Effector CD8-positive, alpha-beta T cell (primary cell): ENCODE measurements around the gene ZNF324.
"Not testable (repeated sequence)": the region's sequence is repeated elsewhere in the genome, so short reads cannot be mapped to it uniquely, and the experiment has no call there.

Experiments
- DNase-seq: peaks from one replicate; lab custom pipeline; 2025; lab: John Stamatoyannopoulos, UW

The ZNF324 gene

DNA sequence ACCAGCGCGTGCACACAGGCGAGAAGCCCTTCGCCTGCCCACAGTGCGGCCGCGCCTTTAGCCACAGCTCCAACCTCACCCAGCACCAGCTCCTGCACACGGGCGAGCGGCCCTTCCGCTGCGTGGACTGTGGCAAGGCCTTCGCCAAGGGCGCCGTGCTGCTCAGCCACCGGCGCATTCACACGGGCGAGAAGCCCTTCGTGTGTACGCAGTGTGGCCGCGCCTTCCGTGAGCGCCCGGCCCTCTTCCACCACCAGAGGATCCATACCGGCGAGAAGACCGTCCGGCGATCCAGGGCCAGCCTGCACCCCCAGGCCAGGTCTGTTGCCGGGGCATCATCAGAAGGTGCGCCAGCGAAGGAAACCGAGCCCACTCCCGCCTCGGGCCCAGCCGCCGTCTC, 4.9 kb downstream of the ZNF324 start:
- no peak for DNase-seq

DNA sequence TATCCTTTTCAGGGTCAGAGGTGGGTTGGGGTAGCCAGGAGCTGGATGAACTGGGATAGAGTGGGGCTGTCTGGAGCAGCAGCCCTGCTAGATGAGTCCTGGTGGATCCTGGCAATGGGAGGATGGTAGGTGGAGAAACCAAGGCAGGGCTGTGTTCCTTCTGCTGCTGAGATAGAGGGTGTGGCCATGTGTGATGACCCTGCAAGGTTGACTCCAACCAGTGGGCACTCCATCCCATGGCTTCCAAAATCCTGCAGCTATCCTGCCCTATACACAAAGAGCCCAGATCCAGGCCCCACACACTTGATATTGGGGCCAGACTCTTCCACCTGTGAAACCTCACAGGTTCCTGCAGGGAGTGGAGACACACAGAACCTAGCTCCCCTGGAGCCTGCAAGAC, 6.9 kb downstream of the ZNF324 start:
- DNase-seq, result no peak

DNA sequence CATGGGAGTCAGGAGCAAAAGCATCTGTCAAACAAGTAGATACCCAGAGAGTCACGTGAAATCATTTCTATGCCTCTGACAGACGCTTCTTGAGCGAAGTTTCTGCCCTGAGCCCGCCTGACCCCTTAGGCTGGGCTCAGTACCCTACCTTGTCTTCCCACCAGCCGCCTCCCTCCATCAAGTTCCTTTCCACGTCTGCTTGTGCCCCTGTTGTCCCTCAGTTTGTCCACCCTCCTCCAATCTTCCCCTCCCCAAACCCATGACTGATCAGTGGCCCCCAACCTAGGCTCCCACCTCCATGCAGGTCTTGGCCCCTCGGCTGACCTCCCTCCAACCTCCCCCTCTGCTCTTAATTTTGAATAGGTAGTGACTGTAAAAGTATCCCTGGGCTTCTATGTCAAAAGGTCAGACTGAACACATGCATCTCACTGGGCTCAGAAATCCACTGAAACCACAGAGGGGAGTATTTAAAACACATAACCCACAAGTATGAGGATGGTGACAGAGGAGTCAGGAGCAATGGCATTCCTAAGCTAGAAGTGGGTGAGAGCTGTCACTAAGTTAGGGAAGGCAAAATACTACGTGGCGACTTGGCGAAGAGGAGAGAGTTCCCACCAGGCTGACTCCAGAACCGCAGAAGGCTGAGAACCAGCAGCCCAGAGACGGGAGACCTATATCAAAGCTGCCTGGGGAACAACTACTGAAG, 7.6 kb downstream of the ZNF324 start:
- DNase-seq, result no peak

DNA sequence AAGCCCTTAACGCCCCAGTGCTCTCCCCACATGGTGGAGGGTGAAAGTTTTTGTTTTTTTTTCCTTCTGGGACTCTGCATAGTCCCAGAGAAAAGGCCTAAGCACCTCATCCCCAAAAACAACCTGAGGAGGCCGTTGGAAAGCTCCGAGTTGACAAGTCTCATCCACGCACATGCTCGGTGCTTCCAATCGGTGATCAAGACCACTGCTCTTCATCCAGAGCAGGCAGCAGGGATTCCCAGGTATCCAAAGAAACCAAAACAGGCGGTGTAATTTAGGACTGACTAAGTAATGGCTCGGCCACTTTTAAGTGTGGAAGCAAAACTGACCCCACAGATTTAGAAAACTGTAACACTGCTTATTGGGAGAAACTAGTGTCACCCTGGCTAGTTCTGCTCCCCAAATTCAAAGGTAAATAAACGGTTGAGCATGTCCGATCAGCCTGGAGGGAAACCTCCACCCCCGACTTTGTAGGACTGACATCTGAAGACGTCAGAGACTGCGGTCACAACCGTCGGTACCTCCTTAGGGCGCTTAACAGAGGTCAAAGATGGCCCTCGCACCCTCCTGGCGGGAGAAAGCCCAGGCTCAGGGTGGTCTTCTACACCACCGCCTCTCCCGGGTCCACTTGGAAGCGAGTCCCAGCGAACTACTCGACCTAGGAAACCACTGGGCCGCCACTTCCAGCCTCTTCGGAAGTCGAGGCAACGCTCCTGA, 8.3 kb downstream of the ZNF324 start:
- DNase-seq, result no peak

DNA sequence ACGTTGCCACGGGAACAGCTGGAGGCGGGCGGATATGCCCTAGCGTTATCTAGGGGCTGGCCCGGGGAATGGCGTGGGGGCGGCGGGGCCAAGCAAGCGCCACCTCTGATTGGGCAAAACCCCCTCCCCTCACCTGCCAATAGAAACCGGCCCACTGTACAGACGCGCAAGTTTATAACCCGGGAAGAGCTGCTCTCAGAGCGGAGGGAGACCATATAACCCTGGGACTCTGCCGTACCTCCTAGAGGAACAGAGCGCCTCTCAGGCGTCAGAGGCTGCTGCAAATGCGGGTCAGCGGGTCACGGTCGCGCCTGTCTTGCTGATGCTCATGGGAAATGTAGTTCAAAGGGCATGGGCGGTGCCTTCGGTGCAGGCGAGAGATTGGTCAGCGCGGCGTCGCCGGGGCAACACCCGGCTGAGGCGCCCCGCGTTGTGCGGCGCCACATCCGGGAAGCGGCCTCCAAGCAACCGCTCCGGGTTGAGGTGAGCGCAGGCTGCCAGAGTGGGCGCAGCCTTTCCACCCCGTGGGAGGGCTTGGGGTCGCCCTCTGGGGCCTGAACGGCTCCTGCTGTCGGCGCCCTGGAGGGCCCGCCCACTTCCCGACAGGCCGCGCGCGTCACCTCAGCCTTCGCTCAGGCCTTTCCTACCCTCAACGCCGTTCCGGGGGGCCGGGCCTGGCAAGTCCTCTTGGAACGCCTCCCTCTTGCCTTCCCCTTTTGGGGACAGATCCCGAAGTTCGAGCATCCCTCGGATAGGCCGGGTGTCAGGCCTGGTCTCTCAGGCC, 9.0 kb downstream of the ZNF324 start, which contains the start of gene ZNF446:
ZNF446 (plus strand) TSS at position 639 of the 784 bp plus-strand sequence. CDS start 867 bp downstream, outside the sequence.
- DNase-seq, result peak; percentile 91

DNA sequence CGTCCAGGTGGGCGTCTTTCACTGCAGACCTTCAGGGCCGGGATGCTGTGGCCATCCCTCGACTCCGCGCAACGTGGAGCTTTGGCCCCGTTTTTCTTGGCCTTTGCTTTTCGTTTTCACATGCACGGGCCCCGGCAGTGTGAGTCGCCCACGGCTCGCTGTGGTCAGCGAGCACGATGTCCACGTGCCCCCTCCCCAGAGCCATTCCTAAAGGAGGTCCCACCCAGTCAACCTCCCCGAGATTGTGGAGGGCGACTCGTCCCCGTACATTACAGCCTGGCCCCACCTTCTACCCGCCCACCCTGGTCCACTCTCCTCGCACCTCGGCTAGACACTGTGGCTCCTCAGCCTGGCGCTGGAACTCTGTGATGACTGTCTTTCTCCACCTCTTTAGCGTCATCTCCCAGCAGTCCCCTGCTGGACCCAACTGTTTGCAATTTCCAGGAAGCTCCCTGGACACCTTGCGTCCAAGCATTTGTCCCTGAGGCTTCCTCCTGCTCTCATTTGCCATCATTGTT, 9.7 kb downstream of the ZNF324 start:
- DNase-seq, result no peak

DNA sequence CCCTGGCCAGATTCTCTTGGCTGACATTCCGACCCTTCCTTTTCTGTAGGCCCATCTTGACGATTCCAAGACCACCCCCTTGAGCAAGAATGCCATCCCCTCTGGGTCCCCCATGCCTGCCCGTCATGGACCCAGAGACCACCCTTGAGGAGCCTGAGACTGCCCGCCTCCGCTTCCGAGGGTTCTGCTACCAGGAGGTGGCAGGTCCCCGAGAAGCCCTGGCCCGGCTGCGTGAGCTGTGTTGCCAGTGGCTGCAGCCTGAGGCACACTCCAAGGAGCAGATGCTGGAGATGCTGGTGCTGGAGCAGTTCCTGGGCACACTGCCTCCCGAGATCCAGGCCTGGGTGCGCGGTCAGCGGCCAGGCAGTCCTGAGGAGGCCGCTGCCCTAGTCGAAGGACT, 10.2 kb downstream of the ZNF324 start:
- no peak for DNase-seq

DNA sequence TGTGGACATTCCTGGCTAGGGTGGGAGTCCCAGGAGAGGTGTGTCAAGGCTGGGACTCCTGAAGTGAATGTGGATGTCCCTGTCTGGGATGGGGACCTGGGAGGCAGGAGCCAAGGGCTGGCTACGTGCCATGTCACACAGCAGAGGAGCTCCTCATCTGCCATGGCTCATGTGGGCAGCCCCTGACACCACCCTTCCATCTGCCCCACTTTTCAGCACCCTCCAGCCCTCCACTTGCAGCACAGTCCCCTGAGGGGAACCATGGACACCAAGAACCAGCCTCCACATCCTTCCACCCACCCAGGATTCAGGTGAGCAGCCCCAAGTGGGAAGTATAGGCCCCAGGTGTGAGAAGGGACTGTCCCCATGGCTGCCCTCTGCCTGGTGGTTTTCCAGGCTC, 11.0 kb downstream of the ZNF324 start:
- DNase-seq, result no peak

DNA sequence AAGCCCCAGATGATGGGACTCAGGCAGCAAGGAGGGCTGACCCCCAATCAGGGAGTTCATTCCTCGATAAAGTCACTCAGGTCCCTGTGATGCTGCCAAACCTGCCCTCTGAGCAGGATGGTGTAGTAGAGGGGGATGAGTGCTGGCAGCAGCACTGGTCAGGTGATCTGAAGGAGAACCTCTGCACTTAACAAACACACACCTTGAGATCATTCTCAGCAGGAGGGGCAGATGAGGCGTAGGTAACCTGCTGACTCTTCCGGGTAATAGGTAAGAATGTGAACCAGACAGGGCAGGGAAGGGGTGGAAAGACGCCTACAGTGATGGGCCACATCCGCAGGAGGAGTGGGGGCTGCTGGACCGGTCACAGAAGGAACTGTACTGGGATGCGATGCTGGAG, 12.4 kb downstream of the ZNF324 start:
- no peak for DNase-seq

DNA sequence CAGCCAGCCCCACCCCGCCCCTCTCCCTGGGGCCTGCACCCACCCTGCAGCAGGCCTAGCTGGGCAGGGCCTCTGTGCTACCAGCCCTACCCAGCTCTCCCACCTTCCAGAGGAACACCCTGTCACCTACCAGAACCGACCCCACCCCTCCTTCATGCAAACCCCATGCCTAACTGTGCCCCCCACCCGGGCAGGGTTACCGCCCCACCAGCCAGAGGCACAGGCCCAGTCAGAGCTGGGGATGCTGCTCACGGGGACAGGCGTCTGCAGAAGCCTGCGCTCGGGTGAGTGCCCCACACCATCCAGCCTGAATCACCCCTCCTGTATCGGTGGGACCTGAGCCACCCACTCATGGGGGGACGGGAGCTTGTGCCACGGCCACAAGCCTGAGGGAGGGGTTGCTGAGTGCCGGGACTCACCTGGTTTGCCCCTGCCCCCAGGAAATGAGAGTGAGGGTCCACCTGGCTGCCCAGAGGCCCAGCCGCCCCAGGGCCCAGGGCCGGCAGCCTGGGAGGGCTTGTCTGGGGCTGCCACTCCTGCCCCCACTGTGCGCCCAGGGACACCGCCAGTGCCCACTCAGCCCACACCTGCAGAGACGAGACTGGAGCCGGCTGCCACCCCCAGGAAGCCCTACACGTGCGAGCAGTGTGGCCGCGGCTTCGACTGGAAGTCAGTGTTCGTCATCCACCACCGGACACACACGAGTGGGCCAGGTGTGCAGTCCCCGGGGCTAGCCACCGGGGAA, 13.0 kb downstream of the ZNF324 start:
- no peak for DNase-seq

DNA sequence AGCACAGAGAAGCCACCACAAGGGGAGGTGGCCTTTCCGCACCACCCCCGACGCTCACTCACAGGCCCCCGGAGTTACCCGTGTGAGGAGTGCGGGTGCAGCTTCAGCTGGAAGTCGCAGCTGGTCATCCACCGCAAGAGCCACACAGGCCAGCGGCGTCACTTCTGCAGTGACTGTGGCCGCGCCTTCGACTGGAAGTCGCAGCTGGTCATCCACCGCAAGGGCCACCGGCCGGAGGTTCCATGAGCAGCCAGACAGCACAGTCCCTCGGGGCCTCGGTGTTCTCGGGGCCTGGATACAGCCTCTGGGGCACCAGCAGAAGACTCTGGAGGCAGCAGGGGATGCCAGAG, 13.6 kb downstream of the ZNF324 start:
- no peak for DNase-seq

DNA sequence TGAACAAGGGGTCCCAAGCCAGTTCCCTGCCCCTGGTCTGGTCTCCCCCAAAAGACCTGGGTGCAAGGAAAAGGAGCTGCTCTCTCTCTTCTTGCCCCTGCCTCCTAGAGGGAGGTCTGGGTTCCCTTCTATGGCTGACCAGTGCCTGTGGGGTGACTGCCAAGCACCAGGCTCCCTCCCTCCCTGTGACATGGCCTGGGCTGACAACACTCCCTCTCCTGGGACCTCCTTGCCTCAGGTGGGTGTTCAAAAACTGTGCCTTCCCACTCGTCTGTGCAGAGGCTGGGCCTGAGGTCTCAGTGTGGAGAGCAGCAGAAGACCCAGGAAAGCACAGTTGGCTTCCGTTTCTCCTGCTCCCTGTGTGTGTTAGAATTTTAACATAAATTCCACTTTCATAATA, 14.0 kb downstream of the ZNF324 start:
- no peak for DNase-seq

DNA sequence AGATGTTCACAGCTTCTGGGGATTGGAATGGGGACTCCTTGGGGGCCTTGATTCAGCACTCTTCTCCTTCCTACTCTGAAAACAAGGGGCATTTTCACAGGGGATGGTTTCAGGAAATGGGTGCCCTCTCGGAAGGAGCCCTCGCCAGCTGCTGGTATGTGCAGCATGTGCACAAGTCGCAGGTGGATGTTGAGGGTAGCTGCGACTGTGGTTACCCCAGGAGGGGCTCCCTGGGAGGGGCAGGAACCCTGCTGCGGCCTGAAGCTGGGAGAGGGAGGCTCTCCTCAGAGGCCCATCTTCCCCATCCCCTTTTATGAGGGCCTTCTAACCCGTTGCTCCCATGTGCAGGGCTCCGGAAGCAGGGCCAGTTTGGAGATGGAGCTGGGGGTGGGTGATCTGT, 15.5 kb downstream of the ZNF324 start:
- DNase-seq, result no peak

DNA sequence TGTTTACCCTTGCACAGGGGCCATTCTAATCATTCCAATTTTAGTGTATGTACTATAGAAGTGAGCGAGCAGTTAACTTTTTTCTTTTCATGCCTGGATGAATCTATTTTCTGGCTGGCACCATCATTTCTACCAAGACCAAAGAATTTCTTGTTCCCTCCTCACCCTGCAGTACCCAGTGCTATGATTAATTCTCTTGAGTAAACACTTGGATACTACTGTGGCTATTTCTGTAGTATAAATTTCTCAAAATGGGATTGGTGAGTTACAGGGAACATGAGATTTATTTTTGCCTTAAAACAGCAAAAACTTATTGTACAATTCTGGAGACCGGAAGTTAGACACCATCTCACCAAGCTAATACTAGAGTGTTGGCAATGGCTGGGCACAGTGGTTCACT, 16.9 kb downstream of the ZNF324 start:
- DNase-seq, result no peak

DNA sequence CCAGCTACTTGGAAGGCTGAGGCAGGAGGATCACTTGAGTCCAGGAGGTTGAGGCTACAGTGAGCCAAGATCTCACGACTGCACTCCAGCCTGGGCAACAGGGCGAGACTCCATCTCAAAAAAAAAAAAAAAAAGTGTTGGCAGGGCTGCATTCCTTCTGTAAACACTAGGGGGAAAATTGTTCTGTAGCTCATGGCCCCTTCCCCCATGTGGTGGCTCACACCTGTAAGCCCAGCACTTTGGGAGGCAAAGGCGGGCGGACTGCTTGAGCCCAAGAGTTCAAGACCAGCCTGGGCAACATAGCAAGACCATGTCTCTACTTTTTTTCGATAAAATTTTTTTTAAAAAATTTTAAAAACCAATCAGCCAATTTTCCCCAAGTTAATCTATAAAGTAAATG, 17.5 kb downstream of the ZNF324 start:
- not testable (repeated sequence) for DNase-seq

DNA sequence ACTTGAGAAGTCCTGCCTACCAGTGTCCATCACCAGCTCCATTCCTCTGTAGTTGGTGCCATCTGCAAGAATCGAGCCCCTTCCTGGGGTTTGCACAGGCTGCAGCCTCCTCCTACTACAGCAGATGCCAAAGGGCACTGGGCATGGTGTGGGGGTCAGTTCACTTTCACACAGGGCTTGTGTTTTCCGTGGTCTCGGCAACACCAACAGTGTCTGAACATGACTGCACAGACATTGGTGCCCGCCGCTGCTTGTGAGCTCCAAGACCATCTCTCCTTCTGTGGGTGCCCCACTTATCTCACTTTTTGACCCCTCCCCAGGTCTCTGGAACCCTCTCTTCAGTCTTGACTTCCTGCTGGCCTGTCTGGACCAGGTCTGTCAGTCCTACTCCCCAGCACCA, 24.5 kb downstream of the ZNF324 start:
- DNase-seq, result no peak

DNA sequence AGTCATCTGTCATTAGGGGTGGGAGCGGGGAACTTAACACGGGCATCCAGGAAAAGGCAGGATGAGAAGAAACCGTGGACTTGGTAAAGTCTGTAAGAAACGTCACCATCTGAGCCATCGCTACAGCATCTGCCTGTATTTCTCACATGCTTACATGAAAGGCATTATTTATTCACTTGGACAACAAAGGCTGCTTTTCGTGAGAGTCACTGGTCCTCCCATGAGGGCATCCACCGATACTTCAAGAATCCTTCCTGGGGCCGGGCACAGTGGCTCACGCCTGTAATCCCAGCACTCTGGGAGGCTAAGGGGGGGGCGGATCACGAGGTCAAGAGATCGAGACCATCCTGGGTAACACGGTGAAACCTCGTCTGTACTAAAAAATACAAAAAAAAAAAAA, 25.4 kb downstream of the ZNF324 start:
- no peak for DNase-seq

DNA sequence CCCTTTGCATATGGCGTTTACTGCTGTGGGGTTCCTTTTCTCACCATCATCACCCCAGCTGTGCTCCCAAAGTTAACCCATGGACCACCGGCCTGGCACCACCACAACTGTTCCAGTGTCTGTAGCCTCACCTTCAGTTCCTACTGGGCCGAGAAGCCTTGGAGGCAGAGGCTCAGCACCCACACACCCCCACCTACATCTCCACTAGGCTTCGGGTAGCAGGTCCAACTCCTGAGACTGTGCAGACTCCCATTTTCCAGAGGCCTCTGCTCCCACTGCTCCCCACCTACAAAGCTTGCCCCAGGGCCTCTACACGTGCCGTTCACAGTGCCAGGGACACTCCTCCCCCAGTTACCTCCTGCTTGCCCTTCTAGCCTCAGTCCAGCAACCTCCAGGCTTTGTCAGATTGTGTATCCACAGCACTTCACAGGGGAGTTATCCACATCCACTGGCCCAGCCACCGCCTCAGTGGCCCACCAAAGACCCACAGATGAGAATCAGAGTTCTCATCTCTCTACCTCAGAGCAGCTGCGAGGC, 30.8 kb downstream of the ZNF324 start:
- no peak for DNase-seq

DNA sequence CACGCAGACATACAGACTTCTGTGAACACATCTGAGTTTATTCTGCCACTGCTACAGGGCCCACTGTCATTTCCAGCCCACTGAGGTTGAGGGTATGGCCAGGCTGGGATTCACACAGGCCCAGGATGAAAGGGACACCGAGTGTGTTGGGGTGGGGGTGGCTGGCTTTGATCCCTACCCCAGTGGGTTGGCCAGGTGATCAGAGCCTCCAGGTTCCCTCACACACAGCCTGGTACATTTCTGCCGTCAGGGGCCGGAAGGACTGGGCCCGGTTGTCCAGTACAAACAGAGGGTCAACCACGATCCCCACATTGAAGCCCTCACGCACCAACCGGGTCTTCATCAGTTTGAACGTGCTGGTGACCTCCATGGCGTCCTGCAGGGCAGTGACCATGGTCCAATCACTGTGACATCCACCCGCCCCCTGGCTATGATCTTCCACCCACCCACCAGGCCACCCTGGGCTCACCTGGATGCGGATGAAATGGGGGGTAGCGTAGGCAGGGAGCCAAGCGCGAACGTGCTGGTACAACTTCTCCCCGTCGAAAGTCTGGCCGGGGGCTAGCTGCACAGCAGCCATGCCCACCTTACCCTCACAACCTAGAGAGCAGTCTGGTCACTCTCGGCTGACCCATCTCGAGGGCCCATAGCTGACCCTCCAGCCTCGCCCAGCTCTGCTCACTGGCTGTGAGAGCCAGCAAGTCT, 31.6 kb downstream of the ZNF324 start:
- DNase-seq, result no peak

DNA sequence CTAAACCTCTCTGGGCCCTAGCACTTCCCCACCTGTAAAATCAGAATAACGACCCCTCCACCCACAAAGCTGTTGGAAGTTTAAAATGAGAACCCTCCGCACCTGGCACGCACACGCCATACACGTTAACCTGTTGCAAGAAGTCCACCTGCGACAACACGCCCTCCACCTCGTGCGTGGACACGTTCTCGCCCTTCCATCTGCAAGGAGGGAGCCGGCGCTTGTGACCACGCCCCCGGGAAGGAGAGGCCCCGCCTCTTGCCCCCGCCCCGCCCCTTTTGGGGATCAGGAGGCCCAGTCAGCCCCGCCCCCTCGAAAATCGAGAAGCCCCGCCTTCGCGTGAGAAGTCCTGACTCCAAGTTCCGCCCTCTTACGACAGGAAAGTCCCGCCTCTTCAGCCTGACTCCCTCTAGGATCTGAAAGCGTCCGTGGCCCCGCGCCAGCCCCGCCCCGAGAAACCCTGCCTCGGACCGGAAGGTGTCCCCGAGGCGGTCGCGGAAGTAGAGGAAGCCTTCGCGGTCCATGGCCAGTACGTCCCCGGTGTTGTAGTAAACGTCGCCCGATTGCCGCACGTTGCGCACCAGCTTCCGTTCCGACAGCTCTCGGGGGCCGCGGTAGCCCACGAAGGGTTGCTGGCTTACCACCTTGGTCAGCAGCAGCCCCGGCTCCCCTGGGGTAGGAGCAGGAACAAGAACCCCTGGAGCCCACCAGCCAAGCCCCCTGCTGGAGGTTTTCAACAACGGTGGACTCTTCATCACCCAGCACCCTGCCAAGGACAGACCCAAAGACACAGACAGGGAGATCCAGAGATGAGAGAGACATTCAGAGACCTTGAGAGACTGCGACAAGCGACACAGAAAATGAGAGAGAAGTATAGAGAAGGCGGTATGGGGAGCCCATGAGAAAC, 32.4 kb downstream of the ZNF324 start:
- DNase-seq, result peak; percentile 97
